GM18519 (cell line): ENCODE data around the gene BTG2.
"Not testable (repeated sequence)": the region's sequence is repeated elsewhere in the genome, so short reads cannot be mapped to it uniquely, and the experiment has no call there.

Experiments
- ATAC-seq: cut with Tn5 transposase; IDR thresholded peaks from one replicate; pipeline ENCODE4 v1.9.1; 2021; ENCODE audit warnings: mild to moderate bottlenecking, moderate library complexity; ENCODE audit not compliant: unreplicated experiment, low FRiP score

BTG2 gene

GRCh38 chr1:203304919-203305808 lies at the start of gene BTG2:
BTG2 (plus strand) TSS chr1:203305519; CDS start chr1:203305607, 88 bp downstream.
- peak; percentile 56 for ATAC-seq

DNA sequence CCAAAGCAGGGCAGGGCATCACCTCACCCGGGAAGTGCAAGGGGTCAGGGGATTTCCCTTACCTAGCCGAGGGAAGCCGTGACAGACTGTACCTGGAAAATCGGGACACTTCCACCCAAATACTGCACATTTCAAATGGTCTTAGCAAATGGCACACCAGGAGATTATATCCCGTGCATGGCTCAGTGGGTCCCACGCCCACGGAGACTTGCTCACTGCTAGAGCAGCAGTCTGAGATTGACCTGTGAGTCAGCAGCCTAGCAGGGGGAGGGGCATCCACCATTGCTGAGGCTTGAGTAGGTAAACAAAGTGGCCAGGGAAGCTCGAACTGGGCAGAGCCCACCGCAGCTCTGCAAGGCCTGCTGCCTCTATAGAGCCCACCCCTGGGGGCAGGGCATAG lies 48.7 kb upstream of the BTG2 start:
- not testable (repeated sequence) for ATAC-seq

GRCh38 chr1:203263496-203263895 lies 41.8 kb upstream of the BTG2 start:
- ATAC-seq: no peak

GRCh38 chr1:203264052-203264501 lies 41.2 kb upstream of the BTG2 start:
- ATAC-seq: no peak

DNA sequence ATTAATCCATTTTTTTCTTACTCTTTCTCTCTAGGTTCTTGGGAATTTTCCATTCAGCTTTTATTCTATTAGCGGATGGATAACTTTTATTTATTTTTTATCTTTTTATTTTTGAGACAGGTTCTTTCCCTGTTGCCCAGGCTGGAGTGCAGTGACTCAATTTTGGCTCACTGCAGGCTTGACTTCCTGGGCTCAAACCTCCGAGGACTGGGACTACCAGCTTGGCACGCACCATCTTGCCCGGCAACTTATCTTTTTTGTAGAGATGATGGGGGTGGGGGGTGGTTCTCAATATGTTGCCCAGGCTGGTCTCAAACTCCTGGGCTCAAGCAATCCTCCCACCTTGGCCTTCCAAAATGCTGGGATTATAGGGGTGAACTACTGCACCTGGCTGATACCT lies 39.8 kb upstream of the BTG2 start:
- no peak for ATAC-seq

DNA sequence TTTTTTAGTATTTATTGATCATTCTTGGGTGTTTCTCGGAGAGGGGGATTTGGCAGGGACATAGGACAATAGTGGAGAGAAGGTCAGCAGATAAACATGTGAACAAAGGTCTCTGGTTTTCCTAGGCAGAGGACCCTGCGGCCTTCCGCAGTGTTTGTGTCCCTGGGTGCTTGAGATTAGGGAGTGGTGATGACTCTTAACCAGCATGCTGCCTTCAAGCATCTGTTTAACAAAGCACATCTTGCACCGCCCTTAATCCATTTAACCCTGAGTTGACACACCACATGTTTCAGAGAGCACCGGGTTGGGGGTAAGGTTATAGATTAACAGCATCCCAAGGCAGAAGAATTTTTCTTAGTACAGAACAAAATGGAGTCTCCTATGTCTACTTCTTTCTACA lies 39.2 kb upstream of the BTG2 start:
- ATAC-seq: not testable (repeated sequence)

DNA sequence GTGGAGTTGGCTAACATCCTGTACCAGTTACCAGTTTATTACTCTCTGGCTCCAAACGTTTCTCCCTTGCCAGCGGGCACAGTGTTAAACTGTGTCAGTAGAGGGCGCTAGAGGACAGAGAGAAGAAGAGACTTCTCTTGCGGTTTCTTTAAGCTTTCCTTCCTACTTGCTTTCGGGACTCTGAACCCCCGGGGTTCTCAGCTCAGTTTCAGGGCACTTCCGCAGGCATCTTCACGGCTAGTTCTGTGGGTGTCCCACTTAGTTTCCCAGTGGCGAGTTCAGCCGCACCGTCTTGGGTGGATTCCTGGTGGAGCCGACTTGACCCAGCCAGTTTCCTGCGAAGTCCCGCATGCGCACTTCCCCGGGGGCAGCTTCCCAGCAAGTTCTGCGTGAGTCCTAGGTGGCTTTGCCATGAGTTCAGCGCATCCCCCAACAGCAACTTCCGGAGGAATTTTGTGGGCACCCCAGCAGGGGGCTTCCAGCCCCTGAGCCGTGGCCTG lies 37.9 kb upstream of the BTG2 start:
- ATAC-seq: no peak

GRCh38 chr1:203267912-203268311 lies 37.4 kb upstream of the BTG2 start:
- no peak for ATAC-seq

GRCh38 chr1:203268901-203269653 lies 36.2 kb upstream of the BTG2 start:
- no peak for ATAC-seq

DNA sequence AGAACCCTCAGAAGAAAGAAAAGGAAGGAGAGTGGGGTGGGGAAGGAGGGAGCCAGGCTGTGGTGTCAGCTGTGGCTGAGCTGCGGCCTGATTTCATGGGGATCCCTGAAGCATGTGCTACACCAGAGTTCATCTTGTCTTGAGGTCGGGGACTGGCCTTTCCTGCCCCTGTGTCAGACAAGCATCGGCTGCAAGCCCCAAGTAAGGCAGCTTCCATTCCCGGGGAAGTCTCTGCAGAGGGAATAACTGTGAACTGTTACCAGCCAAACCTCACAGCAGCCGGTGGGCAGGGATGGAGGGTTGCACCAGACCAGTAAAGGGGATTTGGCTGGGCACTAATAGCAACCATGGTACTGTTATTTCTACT lies 35.7 kb upstream of the BTG2 start:
- ATAC-seq: no peak

DNA sequence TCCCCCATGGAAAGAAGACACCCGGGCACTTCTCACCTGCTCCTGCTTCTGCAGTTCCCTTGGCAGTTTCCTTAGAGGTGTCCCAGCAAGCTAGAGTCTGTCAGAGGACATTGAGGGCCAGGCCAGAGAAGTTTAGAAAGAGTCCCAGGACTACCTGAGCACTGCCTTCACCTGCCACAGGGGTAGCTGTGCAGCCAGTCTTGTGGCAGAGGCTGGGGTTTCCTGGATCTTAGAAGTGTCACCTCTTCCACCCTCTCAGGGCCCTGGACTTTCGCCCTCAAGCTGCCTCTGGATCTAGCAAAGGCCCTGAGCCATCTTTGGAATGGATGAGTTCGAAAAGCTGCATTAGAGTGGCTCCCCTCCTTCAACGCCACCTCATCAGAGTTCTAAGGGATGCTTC lies 34.9 kb upstream of the BTG2 start:
- no peak for ATAC-seq

GRCh38 chr1:203271018-203271743 lies 34.1 kb upstream of the BTG2 start:
- no peak for ATAC-seq

DNA sequence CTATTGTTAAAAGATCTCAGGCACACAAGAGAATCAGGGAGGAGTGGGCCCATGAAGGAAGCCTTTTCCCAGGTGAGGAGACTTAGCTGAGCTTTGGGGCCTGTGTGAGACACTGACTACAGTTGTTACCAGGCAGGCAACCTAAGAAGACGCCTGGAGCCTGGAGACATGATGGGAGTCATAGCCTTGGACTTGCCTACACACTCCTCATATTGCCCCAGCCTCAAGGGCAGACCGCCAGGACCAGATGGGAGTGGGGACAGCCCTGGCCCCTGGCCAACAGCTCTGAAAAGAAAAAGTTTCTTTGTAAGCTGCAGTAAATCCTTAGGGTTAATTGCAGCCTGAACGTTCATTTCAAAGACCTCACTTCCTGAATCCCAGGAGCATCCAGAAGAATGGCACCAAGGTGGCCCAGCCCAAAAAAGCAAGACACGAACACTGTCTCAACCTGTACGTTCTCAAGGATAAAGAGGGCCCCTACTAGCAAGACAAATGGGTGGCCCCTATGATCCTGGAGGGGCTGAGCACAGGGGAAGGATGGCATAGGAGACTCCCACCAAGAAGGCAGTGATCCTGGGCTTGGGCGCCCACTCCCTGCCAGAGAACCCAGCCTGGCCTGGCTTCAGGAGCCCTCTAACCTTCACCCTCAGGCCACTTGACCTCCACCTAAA lies 33.2 kb upstream of the BTG2 start:
- ATAC-seq: no peak

DNA sequence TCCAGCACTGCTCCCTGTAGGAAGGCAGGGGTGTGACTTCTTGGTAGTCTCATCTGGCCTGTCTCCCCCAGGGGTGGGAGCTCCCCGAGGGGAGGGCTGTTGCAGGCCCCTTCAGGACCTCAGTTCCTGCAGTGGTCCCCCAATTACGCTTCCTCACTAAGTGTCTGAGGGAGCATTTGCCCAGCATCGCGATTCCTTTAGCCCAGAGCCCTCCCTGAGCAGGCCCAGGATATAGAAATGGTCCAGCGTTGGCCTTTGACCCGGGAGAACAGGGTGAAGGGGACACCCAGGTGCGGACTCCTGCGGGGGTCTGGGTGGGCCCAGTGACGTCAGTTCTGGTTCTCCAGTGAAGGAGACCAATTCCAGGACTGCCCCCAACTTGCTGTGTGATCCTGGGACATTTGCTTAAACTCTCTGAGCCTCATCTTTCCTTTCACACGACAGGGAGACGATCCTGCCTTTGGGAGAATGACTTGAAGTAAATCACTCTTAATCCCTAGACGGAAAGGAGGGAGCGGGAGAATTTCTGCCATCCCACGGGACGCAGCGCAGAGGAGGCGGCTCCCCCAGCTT lies 32.6 kb upstream of the BTG2 start:
- no peak for ATAC-seq

GRCh38 chr1:203273206-203273868 lies 32.0 kb upstream of the BTG2 start:
- no peak for ATAC-seq

DNA sequence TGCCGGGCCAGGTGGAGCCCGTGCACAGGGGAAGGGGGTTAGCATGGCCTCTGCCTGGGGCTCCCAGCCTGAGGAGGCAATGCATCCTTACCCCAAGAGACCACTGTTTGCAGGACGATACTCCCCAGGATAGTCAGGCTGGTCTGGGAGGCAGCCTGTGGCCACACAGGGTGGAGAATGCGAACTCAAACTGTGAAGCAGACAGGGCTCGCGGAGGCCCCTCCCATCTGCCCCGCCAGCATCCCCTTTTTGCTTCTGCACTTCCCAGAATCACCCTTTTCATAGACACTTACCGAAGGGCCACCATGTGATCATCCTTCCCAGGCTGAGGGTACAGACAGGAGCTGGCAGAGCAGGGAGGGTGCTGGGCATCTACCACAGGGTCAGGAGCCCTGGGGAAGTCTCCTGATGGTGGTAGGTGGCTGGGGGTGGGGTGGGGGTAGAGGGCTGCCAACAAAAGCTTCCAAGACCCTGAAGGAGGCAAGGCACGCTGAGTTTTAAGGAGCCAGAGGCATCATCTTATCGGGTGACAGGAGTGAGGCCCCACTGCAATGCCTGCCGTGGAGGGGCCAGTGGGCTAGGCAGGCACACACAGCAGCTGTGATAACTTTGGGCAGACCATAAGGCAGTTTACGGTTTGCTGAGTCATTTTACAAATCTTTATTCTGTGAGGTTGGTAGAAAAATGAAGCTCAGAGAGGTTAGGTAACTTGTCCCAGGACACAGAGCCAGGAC lies 31.3 kb upstream of the BTG2 start:
- no peak for ATAC-seq

- no peak for ATAC-seq
Measured at GRCh38 chr1:203274603-203275381, 30.5 kb upstream of the BTG2 start.

DNA sequence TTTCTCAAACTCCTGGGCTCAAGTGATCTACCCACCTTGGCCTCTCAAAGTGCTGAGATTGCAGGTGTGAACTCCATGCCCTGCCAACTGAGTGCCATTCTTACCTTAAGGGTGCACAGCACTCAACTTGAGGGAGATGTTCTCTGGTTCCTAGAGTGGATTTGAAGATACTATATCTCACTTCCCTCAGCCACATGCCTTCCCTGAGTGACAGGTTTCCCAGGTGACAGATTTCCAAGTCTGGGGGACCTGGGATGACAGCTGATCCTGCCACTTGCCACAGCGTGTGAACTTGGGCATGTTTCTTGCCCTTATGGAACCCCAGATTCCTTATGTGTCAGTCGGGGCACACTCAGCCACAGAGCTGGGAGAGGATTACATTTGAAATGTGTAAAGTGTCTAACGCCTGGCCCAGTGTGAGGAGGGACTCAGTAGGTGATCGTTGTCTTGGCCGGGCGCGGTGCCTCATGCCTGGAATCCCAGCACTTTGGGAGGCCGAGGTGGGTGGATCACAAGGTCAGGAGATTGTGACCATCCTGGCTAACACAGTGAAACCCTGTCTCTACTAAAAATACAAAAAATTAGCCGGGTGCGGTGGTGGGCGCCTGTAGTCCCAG lies 29.6 kb upstream of the BTG2 start:
- ATAC-seq: no peak
